SK-N-SH treated with all-trans-retinoic acid at 6 μM for 48 hours (cell line): ENCODE measurements around the gene SGSM1.

ENCODE experiments used
- SNAI2 ChIP-seq: fragments of 250-450 bp; sonication (Bioruptor Pico); IDR thresholded peaks from 2 replicates; pipeline ENCODE4 v1.5.0; 2020; ENCODE audit warnings: mild to moderate bottlenecking, moderate library complexity
- ZFP3 ChIP-seq: fragments of 250-450 bp; sonication (Bioruptor Pico); IDR thresholded peaks from 2 replicates; pipeline ENCODE4 v1.5.0; 2020; ENCODE audit warnings: mild to moderate bottlenecking, moderate library complexity
- ZFP30 ChIP-seq: fragments of 450-650 bp; formaldehyde crosslinking; IDR thresholded peaks from 2 replicates; pipeline ENCODE4 v1.5.0; 2022; ENCODE audit warnings: mild to moderate bottlenecking, moderate library complexity
- TF ChIP-seq, protein P1 (sequence below): fragments of 250-450 bp; sonication (Bioruptor Pico); IDR thresholded peaks from 2 replicates; pipeline ENCODE4 v1.8.0; 2020; ENCODE audit warnings: mild to moderate bottlenecking, moderate library complexity, borderline replicate concordance

DNA sequence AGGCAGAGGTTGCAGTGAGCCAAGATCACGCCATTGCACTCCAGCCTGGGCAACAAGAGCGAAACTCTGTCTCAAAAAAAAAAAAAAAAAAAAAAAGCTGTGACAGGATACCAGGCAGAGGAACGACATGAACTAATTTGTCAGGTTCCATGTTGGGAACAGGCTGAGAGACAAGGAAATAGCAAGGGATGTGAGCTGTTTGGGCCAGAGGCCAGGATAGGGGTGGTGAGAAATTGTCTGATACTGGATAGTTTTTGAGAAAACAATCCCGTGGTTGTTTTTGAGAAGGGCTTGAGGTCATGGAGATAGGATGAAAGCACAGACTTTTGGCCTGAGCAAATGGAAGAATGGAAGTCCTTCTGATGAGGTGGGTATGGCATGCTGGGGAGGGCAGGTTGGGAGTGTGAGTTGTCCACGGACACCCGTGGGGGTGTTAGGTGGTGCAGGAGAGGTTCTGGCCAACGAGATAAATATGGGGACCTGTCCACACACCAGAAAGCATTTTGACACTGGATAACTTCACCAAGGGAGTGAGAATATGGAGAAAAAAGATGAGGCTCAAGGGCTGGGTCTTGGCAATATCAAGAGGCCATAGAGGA lies 45.2 kb upstream of the SGSM1 start:
- TF ChIP-seq, protein P1, sequence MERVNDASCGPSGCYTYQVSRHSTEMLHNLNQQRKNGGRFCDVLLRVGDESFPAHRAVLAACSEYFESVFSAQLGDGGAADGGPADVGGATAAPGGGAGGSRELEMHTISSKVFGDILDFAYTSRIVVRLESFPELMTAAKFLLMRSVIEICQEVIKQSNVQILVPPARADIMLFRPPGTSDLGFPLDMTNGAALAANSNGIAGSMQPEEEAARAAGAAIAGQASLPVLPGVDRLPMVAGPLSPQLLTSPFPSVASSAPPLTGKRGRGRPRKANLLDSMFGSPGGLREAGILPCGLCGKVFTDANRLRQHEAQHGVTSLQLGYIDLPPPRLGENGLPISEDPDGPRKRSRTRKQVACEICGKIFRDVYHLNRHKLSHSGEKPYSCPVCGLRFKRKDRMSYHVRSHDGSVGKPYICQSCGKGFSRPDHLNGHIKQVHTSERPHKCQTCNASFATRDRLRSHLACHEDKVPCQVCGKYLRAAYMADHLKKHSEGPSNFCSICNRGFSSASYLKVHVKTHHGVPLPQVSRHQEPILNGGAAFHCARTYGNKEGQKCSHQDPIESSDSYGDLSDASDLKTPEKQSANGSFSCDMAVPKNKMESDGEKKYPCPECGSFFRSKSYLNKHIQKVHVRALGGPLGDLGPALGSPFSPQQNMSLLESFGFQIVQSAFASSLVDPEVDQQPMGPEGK (CRISPR knock-in tag), result no peak
- no peak for TF ChIP-seq ZFP30 (CRISPR knock-in tag)
- TF ChIP-seq ZFP3 (CRISPR knock-in tag), result no peak
- no peak for TF ChIP-seq SNAI2 (CRISPR knock-in tag)
